Measurements from ENCODE around the gene CASP3.
"Not testable (repeated sequence)": the region's sequence is repeated elsewhere in the genome, so short reads cannot be mapped to it uniquely, and the experiment has no call there.

CASP3 gene

DNA sequence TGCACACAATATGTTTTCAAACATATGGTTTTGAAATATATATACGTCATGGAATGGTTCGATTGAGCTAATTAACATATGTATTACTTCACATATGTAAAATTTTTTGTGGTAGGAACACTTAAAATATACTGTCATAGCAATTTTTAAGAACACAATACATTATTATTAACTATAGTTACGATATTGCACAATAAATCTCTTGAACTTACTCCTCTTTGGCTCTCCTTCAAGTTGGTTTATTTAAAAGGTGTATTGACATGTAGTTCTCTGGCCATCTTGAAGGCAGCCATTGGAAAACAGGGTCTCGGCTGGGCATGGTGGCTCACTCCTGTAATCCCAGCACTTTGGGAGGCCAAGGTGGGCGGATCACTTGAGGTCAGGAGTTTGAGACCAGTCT lies 53.8 kb downstream of the CASP3 start:
- no peak for DNase-seq (ENCODE audit: low read depth)

DNA sequence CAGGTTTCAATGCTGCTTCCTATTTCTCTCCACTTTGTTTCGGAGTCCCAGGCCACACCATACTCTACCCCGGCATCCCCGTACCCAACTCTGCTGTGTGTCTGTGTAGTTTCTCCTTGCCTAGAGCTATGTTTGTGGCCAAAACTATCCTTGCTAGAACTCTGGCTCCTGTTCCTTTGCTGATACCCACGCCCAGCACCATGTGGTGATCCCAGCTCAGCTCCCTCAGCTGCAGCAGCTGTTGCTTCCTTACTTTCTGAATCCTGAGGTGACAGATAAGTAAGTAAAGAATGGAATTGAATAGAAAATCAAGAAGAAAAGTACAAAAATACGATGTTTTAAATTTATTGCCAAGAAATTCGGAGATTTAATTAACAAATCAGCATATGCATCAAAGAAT lies 55.8 kb downstream of the CASP3 start:
- no peak for DNase-seq (ENCODE audit: low read depth)

- not testable (repeated sequence) for DNase-seq (ENCODE audit: low read depth)
These were observed 57.4 kb downstream of the CASP3 start for GRCh38 chr4:184591747-184592270.

DNA sequence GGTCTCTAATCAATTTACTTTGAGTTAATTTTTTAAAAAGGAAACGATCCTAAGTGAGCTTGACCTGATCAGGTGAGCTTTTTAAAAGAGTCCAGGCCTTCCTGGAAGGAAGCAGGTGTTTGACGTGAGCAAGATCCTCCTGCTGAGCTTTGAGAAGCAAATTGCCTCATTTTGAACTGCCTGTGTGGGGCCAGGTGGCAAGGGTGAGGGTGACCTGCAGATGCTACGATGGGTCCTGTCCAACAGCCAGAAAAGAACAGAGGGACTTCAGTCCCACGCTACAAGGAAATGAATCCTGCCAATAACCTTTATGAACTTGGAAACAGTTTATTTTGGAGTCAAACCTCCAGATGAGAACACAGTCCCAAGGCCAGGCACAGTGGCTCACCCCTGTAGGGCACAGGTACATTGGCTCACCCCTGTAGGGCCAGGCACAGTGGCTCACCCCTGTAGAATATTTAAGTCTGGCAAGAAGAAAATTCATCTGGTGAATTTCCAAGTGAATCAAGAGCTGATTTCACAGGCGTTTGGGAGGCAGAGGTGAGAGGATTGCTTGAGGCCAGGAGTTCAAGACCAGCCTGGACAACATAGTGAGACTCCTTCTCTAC lies 58.1 kb downstream of the CASP3 start:
- DNase-seq (ENCODE audit: low read depth): no peak

- no peak for DNase-seq (ENCODE audit: low read depth)
These were observed 59.1 kb downstream of the CASP3 start for GRCh38 chr4:184590196-184590595.

GRCh38 chr4:184588893-184589292 lies 60.4 kb downstream of the CASP3 start:
- DNase-seq (ENCODE audit: low read depth): no peak

DNA sequence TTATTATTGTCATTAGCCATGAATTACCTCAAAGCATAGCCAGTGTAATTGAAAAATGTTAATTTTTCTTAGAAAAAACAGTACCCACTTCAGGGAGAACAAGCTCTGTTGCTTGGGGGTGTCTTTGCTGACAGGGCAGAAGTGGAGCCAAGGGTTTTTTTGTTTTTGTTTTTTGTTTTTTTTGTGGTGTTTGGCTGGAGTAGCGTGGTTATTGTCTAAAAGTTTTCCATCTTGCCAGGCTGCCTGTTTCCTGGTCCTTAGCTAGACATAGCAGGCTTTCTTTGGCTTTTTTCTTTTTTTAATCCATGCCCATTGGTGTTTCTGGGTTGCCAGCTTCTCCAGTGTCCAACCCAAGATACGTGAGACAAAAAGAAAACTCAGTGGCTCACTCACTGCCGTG lies 61.5 kb downstream of the CASP3 start:
- no peak for DNase-seq (ENCODE audit: low read depth)

DNA sequence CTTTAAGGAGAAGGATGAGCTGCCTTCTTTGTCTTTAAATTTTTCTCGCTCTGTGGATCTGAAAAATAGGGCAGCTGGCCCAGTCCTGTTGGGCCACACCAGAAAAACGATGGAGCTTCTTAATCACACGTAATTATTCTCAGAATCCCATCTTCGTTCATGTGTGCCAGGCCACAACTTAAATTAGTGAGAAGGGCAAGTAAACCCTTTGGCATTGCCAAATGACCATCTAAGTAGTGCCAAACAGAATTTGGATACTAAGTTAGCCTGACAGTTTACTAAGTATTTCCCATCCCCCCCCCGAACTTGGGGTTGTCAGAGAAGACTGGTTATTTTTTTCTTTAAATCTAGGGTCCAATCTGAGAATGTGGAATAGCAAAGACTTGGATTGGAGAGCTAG lies 62.0 kb downstream of the CASP3 start:
- no peak for DNase-seq (ENCODE audit: low read depth)

- DNase-seq (ENCODE audit: low read depth): no peak
These were observed 65.3 kb downstream of the CASP3 start for GRCh38 chr4:184583738-184584502.

Data from activated T-cell treated with anti-CD3 and anti-CD28 coated beads for 48 hours (primary cell).